GM20431 (cell line): ENCODE measurements around the gene KANK2.

ENCODE experiments used
- in situ Hi-C: fragments of 300-500 bp; cut with MseI, MboI; formaldehyde crosslinking; loops from one replicate; pipeline ENCODE4 v1.15.0; 2020; ENCODE audit warnings: low sequenced_read_pairs; ENCODE audit not compliant: unreplicated experiment

The KANK2 gene

DNA sequence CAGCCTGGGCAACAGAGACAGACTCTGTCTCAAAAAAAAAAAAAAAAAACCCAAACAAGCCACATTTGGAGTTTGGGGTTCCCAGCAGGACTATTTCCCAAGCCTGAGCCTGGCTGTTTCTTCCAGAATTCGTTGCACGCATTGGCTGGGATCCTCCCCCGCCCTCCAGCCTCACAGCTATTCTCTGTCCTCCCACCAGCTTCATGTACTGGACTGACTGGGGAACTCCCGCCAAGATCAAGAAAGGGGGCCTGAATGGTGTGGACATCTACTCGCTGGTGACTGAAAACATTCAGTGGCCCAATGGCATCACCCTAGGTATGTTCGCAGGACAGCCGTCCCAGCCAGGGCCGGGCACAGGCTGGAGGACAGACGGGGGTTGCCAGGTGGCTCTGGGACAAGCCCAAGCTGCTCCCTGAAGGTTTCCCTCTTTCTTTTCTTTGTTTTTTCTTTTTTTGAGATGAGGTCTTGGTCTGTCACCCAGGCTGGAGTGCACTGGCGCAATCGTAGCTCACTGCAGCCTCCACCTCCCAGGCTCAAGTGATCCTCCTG lies 81.4 kb downstream of the KANK2 start:
- in situ Hi-C loops = no loop called here

DNA sequence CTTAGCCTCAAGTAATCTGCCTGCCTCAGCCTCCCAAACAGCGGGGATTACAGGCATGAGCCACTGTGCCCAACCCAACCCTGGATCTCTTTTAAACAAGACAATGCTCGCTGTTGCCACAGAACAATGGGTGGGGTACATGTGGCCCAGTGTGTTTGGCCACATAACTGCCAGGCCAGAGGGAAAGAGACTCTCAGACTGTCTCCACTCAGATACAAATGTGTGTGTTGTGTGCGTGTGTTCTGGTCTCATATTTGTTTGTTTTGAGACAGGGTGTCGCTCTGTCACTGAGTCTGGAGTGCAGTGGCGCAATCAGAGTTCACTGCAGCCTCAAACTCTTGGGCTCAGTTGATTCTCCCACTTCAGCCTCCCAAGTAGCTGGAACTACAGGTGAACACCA lies 82.3 kb downstream of the KANK2 start:
- in situ Hi-C loops = no loop called here
